Measurements from ENCODE around the gene CDC37L1.

The CDC37L1 gene

DNA sequence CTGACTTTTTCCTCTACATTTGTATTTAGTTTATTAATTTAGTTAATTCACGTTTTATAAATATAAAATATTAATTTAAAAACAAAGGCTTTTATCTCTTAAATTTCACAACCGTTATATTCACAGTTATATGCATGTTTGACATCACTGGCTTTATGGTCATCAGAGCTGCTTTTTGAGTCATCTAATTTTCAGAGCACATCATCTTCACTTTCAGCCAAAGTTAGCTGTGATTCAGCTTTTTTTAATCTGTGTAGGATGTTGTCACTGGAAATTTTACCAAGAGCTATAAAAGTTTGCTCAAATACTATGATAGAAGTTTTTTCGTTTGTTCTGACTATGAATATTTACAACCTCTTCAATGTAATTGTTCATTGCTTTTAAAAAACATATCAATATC lies 12.4 kb downstream of the CDC37L1 start:
- no peak overlapping the region for H3K4me3 ChIP-seq (ENCODE audit: low read depth, low read length)
- no peaks in the 10 kb centered on the region for H3K27me3 ChIP-seq (ENCODE audit: control insufficient read depth, insufficient read depth, low read length)
- H3K9ac ChIP-seq (ENCODE audit: low read depth, low read length), result no peak overlapping the region
- H3K36me3 ChIP-seq (ENCODE audit: control insufficient read depth, insufficient read depth, low read length), result no peaks in the 10 kb centered on the region
- no peaks in the 10 kb centered on the region for H3K9me3 ChIP-seq (ENCODE audit: control insufficient read depth, insufficient read depth, low read length)
- no peaks in the 10 kb centered on the region for H3K4me1 ChIP-seq (ENCODE audit: control insufficient read depth, insufficient read depth, low read length)

DNA sequence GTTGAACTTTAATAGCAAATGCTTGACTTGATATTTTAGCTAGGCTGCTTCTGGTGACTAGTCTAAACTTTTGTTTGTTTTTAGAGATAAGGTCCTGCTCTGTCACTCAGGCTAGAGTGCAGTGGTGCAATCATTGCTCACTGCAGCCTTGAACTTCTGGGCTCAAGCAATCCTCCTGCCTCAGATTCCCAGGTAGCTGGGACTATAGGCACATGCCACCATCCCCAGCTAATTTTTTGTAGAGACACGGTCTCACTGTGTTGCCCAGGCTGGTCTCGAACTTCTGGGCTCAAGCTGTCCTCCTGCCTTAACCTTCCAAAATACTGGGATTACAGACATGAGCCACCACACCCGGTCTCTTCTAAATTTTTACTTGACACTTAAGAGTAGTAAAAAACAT lies 20.7 kb downstream of the CDC37L1 start:
- no peaks in the 10 kb centered on the region for H3K9me3 ChIP-seq (ENCODE audit: control insufficient read depth, insufficient read depth, low read length)
- no peaks in the 10 kb centered on the region for H3K36me3 ChIP-seq (ENCODE audit: control insufficient read depth, insufficient read depth, low read length)
- no peaks in the 10 kb centered on the region for H3K4me1 ChIP-seq (ENCODE audit: control insufficient read depth, insufficient read depth, low read length)
- no peak overlapping the region for H3K4me3 ChIP-seq (ENCODE audit: low read depth, low read length)
- H3K9ac ChIP-seq (ENCODE audit: low read depth, low read length), result no peak overlapping the region
- no peaks in the 10 kb centered on the region for H3K27me3 ChIP-seq (ENCODE audit: control insufficient read depth, insufficient read depth, low read length)

- Histone ChIP-seq H3K4me1 (ENCODE audit: control insufficient read depth, insufficient read depth, low read length) (no peaks in the 10 kb centered on the region), H3K36me3 (ENCODE audit: control insufficient read depth, insufficient read depth, low read length) (no peaks in the 10 kb centered on the region), H3K27me3 (ENCODE audit: control insufficient read depth, insufficient read depth, low read length) (no peaks in the 10 kb centered on the region), H3K9me3 (ENCODE audit: control insufficient read depth, insufficient read depth, low read length) (no peaks in the 10 kb centered on the region), H3K9ac (ENCODE audit: low read depth, low read length) (no peak overlapping the region), H3K4me3 (ENCODE audit: low read depth, low read length) (no peak overlapping the region)
These were observed 21.6 kb downstream of the CDC37L1 start for GRCh38 chr9:4700932-4701331.

DNA sequence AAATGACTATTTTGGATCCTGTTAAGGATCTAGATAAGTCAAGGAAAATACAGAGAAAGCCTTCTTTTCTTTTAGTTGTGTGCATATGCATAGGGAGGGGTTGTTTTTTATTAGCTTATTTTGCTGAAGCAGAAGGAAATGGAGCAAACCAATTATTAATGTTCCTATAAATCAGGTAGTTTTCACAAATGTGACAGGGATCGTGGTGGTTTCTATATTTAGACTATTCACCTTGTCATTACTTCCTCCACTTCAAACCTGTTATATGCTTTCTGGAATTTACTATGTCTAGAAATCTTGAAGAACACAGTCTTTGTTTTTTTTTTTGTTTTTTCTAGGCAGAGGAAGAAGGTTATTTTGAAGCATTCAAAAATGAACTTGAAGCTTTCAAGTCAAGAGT lies 22.2 kb downstream of the CDC37L1 start:
- H3K4me1 ChIP-seq (ENCODE audit: control insufficient read depth, insufficient read depth, low read length), result no peaks in the 10 kb centered on the region
- H3K9ac ChIP-seq (ENCODE audit: low read depth, low read length), result no peak overlapping the region
- H3K9me3 ChIP-seq (ENCODE audit: control insufficient read depth, insufficient read depth, low read length), result no peaks in the 10 kb centered on the region
- H3K4me3 ChIP-seq (ENCODE audit: low read depth, low read length), result no peak overlapping the region
- H3K27me3 ChIP-seq (ENCODE audit: control insufficient read depth, insufficient read depth, low read length), result no peaks in the 10 kb centered on the region
- H3K36me3 ChIP-seq (ENCODE audit: control insufficient read depth, insufficient read depth, low read length), result no peaks in the 10 kb centered on the region

- Histone ChIP-seq H3K36me3 (ENCODE audit: control insufficient read depth, insufficient read depth, low read length) (no peaks in the 10 kb centered on the region), H3K9me3 (ENCODE audit: control insufficient read depth, insufficient read depth, low read length) (no peaks in the 10 kb centered on the region), H3K4me1 (ENCODE audit: control insufficient read depth, insufficient read depth, low read length) (no peaks in the 10 kb centered on the region), H3K9ac (ENCODE audit: low read depth, low read length) (no peak overlapping the region), H3K27me3 (ENCODE audit: control insufficient read depth, insufficient read depth, low read length) (no peaks in the 10 kb centered on the region), H3K4me3 (ENCODE audit: low read depth, low read length) (no peak overlapping the region)
These were observed 24.8 kb downstream of the CDC37L1 start for GRCh38 chr9:4704129-4704528.

DNA sequence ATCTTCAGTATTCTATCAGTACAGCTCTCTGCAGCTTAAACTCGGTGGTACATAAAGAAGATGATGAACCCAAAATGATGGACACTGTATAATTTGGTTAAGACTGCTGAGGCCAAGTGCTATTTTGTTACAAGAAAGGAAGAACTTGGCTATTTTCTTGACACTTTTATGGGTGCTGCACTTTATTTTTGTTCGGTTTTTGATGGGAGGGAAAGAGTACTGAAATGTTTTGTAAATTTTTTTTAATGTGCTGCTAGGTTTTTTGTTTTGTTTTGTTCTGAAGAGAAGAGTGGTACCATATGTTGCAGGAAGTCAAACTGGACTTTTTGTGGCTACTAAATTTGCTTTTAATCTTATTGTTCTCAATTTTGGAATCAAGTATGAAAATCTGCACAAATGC lies 26.7 kb downstream of the CDC37L1 start:
- Histone ChIP-seq H3K9ac (ENCODE audit: low read depth, low read length) (no peak overlapping the region), H3K4me1 (ENCODE audit: control insufficient read depth, insufficient read depth, low read length) (no peaks in the 10 kb centered on the region), H3K9me3 (ENCODE audit: control insufficient read depth, insufficient read depth, low read length) (no peaks in the 10 kb centered on the region), H3K36me3 (ENCODE audit: control insufficient read depth, insufficient read depth, low read length) (no peaks in the 10 kb centered on the region), H3K4me3 (ENCODE audit: low read depth, low read length) (no peak overlapping the region), H3K27me3 (ENCODE audit: control insufficient read depth, insufficient read depth, low read length) (no peaks in the 10 kb centered on the region)

DNA sequence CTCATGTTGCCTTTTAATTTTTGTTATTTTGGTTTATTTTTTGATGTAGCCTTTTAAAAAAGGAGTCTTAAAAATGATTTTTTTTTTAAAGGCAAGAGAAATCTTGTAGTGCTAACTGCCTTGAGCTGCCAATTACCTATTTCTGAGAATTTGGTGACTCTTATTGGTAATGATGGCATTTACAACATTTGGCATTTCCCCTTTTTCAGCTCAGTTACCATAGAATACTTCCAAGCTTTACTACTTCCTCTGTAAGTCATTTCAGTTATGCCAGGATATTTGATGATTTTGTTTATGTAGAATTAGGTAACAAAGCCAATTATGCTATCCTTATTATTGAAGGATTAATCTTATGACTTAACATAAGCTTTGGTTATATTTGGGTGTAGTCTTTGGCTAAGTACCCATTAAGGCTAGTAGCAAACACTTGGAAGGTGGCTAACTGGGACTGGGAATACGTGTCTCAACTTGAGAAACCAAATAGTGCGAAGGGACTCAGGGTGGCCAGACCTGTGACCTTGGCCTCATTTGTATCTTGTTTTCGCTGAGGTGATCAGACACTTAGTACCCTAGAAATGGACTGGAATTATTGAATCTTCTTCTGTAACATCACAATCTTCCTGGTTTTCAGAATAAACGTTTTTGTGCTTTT lies 27.7 kb downstream of the CDC37L1 start:
- H3K36me3 ChIP-seq (ENCODE audit: control insufficient read depth, insufficient read depth, low read length), result no peaks in the 10 kb centered on the region
- H3K4me1 ChIP-seq (ENCODE audit: control insufficient read depth, insufficient read depth, low read length), result no peaks in the 10 kb centered on the region
- no peak overlapping the region for H3K4me3 ChIP-seq (ENCODE audit: low read depth, low read length)
- H3K27me3 ChIP-seq (ENCODE audit: control insufficient read depth, insufficient read depth, low read length), result no peaks in the 10 kb centered on the region
- no peaks in the 10 kb centered on the region for H3K9me3 ChIP-seq (ENCODE audit: control insufficient read depth, insufficient read depth, low read length)
- no peak overlapping the region for H3K9ac ChIP-seq (ENCODE audit: low read depth, low read length)

GRCh38 chr9:4709380-4709779 lies 30.0 kb downstream of the CDC37L1 start:
- no peaks in the 10 kb centered on the region for H3K27me3 ChIP-seq (ENCODE audit: control insufficient read depth, insufficient read depth, low read length)
- no peaks in the 10 kb centered on the region for H3K9me3 ChIP-seq (ENCODE audit: control insufficient read depth, insufficient read depth, low read length)
- H3K36me3 ChIP-seq (ENCODE audit: control insufficient read depth, insufficient read depth, low read length), result no peaks in the 10 kb centered on the region
- H3K4me1 ChIP-seq (ENCODE audit: control insufficient read depth, insufficient read depth, low read length), result no peaks in the 10 kb centered on the region
- no peak overlapping the region for H3K4me3 ChIP-seq (ENCODE audit: low read depth, low read length)
- no peak overlapping the region for H3K9ac ChIP-seq (ENCODE audit: low read depth, low read length)

DNA sequence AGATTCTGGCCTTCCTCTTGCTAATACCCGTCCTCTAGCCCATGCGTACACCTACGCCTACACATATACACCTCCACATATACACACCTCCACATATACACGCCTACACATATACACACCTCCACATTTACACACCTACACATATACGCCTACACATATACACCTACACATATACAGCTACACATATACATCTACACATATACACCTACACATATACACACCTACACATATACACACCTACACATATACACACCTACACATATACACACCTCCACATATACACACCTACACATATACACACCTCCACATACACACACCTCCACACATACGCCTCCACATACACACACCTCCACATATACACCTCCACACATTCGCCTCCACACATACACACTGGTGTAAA lies 34.5 kb downstream of the CDC37L1 start:
- Histone ChIP-seq H3K9ac (ENCODE audit: low read depth, low read length) (no peak overlapping the region), H3K27me3 (ENCODE audit: control insufficient read depth, insufficient read depth, low read length) (no peaks in the 10 kb centered on the region), H3K9me3 (ENCODE audit: control insufficient read depth, insufficient read depth, low read length) (no peaks in the 10 kb centered on the region), H3K36me3 (ENCODE audit: control insufficient read depth, insufficient read depth, low read length) (peaks cover 18% of the 10 kb centered on the region), H3K4me1 (ENCODE audit: control insufficient read depth, insufficient read depth, low read length) (no peaks in the 10 kb centered on the region), H3K4me3 (ENCODE audit: low read depth, low read length) (no peak overlapping the region)

DNA sequence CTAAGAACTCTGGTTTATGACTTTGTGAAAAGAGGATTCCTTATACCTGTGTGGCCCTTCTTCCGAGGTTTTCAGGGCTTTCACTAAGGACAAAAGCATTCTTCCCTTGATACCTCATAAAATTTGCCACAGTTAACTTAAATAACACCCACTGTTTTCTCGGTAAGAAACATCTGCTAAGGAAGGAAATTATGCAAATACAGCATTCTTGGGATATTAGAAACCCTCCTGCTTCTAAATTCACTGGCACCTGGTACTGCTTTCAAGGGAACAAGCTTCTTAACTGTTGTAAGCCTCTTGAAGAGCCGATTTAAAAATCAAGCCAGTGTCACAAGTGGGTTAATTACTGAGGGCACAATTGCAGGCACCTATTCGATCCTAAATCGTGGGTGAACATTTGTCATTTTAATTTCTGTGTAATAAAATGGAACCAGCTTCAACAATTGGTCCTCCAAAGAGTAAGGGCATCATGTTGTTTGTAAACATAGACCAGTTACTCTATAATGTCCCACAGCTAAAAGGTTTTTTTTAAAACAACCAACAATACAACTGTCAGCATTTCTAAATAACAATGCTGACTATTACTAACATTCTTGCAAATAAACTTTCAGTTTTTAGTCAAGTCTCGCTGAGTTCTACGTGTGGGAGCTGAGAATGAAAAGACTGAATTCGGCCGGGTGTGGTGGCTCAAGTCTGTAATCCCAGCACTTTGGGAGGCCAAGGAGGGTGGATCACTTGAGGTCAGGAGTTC lies 35.1 kb downstream of the CDC37L1 start:
- peaks cover 20% of the 10 kb centered on the region for H3K36me3 ChIP-seq (ENCODE audit: control insufficient read depth, insufficient read depth, low read length)
- H3K4me3 ChIP-seq (ENCODE audit: low read depth, low read length), result no peak overlapping the region

GRCh38 chr9:4716163-4716562 lies 36.8 kb downstream of the CDC37L1 start:
- H3K27me3 ChIP-seq (ENCODE audit: control insufficient read depth, insufficient read depth, low read length), result no peaks in the 10 kb centered on the region

More for the DNA sequence above, 35.1 kb downstream of the CDC37L1 start:
- no peaks in the 10 kb centered on the region for H3K27me3 ChIP-seq (ENCODE audit: control insufficient read depth, insufficient read depth, low read length)
- H3K9ac ChIP-seq (ENCODE audit: low read depth, low read length), result no peak overlapping the region
- H3K9me3 ChIP-seq (ENCODE audit: control insufficient read depth, insufficient read depth, low read length), result no peaks in the 10 kb centered on the region
- no peaks in the 10 kb centered on the region for H3K4me1 ChIP-seq (ENCODE audit: control insufficient read depth, insufficient read depth, low read length)

DNA sequence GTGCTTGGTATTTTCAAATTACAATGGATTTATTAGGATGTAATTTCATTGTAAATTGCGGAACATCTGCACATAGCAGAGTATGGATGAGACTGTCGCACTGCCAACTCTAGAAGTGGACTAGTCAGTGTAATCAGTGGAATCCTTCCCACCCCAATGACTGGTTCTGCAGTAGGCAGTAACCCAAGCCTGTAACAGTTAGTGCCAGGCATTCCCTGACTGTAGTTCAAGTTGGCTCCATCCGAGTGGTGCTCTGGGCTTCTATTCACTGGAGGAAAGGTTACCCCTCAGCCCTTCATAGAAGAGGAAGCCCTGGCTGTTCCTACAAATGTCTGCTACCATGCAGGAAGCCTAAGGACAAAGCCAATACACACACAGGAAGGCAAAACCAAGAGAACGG lies 38.4 kb downstream of the CDC37L1 start:
- no peak overlapping the region for H3K4me3 ChIP-seq (ENCODE audit: low read depth, low read length)
- H3K4me1 ChIP-seq (ENCODE audit: control insufficient read depth, insufficient read depth, low read length), result no peaks in the 10 kb centered on the region
- no peaks in the 10 kb centered on the region for H3K9me3 ChIP-seq (ENCODE audit: control insufficient read depth, insufficient read depth, low read length)
- H3K9ac ChIP-seq (ENCODE audit: low read depth, low read length), result no peak overlapping the region
- no peaks in the 10 kb centered on the region for H3K27me3 ChIP-seq (ENCODE audit: control insufficient read depth, insufficient read depth, low read length)
- peaks cover 23% of the 10 kb centered on the region for H3K36me3 ChIP-seq (ENCODE audit: control insufficient read depth, insufficient read depth, low read length)

More at GRCh38 chr9:4716163-4716562, 36.8 kb downstream of the CDC37L1 start:
- Histone ChIP-seq H3K4me1 (ENCODE audit: control insufficient read depth, insufficient read depth, low read length) (no peaks in the 10 kb centered on the region), H3K9me3 (ENCODE audit: control insufficient read depth, insufficient read depth, low read length) (no peaks in the 10 kb centered on the region), H3K9ac (ENCODE audit: low read depth, low read length) (no peak overlapping the region), H3K4me3 (ENCODE audit: low read depth, low read length) (no peak overlapping the region), H3K36me3 (ENCODE audit: control insufficient read depth, insufficient read depth, low read length) (peaks cover 20% of the 10 kb centered on the region)
